ENCODE results near the gene SLC66A1. TPM values are rescaled to one million over a fixed set of nuclear protein-coding genes. Genes with fewer than 3 reads are reported as not detected.

Gene SLC66A1
- total and polyA plus RNA-seq, 9 of the 15 experiments (the other 6 are each of a cell fraction or from before 2014, with no cell fraction given) = 1.2 to 40.8 (median 18.6) TPM

- no peak for TF ChIP-seq DMBX1 (CRISPR knock-in tag; IDR thresholded peaks at IDR 0.05; ENCODE audit: borderline replicate concordance)
- TF ChIP-seq RAD21 (CRISPR knock-in tag; conservative IDR thresholded peaks at IDR 0.05 in 1 of 2, IDR thresholded peaks at IDR 0.05 in 1 of 2) = peak; percentile 65 to 88
Measured at GRCh38 chr1:19344372-19344810, 32.3 kb downstream of the SLC66A1 start (continued).

DNA sequence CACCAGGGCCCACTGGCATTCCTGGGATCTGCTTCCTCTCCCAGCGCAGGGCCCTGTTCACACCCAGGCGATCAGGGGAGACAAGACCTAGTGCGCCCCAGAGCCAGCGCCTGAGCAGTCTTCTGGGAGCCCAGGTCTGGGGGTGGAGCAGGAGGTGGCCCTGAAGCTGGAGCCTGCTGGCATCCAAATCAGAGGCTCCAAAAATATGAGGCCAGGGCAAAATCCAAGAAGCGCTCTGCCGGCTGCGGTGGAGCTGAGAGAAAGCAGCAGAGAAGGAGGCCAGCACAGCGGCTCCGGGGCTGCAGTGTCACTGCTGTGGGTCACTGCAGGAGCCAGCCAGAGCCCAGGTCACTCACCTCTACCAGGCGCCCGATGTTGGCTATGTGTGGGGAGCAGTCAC, 32.7 kb downstream of the SLC66A1 start:
- ATAC-seq (no peak), DNase-seq (ENCODE audit: extremely low read depth in 1 of 4, low spot score in 3 of 4) (no peak), FAIRE-seq (no peak)
- Histone ChIP-seq H3K79me2 (ENCODE audit: control insufficient read depth, insufficient read depth, low read length) (no peaks in the 10 kb centered on the region), H3K4me1 (replicated peaks in 1 of 2; ENCODE audit: control insufficient read depth in 2 of 2, insufficient read depth in 2 of 2, low read length in 2 of 2) (peaks cover 4 to 42% of the 10 kb centered on the region in 2 experiments; a peak in 4 of 5 replicates), H3K4me3 (no peak overlapping the region), H2AFZ (ENCODE audit: low read depth, low read length) (no peak overlapping the region), H4K20me1 (replicated peaks; ENCODE audit: control insufficient read depth, insufficient read depth, low read length) (peaks cover 14% of the 10 kb centered on the region), H3K9me3 (replicated peaks; ENCODE audit: control insufficient read depth, insufficient read depth, low read depth, low read length) (no peaks in the 10 kb centered on the region), H3K27ac (ENCODE audit: extremely low read depth, low read depth, low read length) (no peak overlapping the region), H3K9me1 (ENCODE audit: control insufficient read depth, insufficient read depth, low read length) (peaks cover 8% of the 10 kb centered on the region), H3K9ac (ENCODE audit: insufficient read depth in 1 of 2, low read depth in 2 of 2, low read length in 2 of 2) (peak overlapping the region in 1 of 2 experiments; percentile 63; a peak in 1 of 4 replicates), H3K4me2 (ENCODE audit: insufficient read depth, low read length) (no peak overlapping the region), H3K27me3 (ENCODE audit: control insufficient read depth in 2 of 2, insufficient read depth in 2 of 2, low read length in 2 of 2) (no peaks in the 10 kb centered on the region), H3K36me3 (ENCODE audit: control insufficient read depth, insufficient read depth, low read length) (peaks cover 45% of the 10 kb centered on the region; the same call in 2 of the 3 replicates)
- WGBS (ENCODE audit: insufficient coverage, low coverage, missing lambda C conversion rate) = 98% methylated on average over 11 of the region's 11 CpGs
- BruUV-seq (replicated peaks) = no TSS peak
- POLR2A ChIA-PET = no interaction called here
- intact Hi-C loops (cut with micrococcal nuclease) = loop anchor here (1.0 to 5.0 kb wide), 2 partner anchors 237 to 308 kb away; no protein-coding TSS in a partner anchor
- in situ Hi-C loops (cut with MboI) = loop anchor here (5.0 kb wide), 1 partner anchor 307 kb away; no protein-coding TSS in a partner anchor
- CTCF ChIA-PET (ENCODE audit: low intra/inter-chr PET ratio) = interaction anchor here (0.9 to 2.7 kb wide), 3 partner anchors 237 to 309 kb away, joined by 3 to 29 read pairs (median 3); no protein-coding TSS in a partner anchor
- no peak for TF ChIP-seq ZNF175 (CRISPR knock-in tag; IDR thresholded peaks at IDR 0.05; ENCODE audit: low read depth)
- TF ChIP-seq HMGN3 (IDR thresholded peaks at IDR 0.05; ENCODE audit: borderline replicate concordance, extremely low read depth, insufficient read length, low read depth, low read length) = peak; percentile 35
- 0 out of 2 replicates have a peak, but pooled peaks have one; percentile 16 for TF ChIP-seq POLR2G (IDR thresholded peaks at IDR 0.05; ENCODE audit: low read depth, low read length)
- TF ChIP-seq DPF2 (IDR thresholded peaks at IDR 0.05) = no peak
- TF ChIP-seq, protein P1, sequence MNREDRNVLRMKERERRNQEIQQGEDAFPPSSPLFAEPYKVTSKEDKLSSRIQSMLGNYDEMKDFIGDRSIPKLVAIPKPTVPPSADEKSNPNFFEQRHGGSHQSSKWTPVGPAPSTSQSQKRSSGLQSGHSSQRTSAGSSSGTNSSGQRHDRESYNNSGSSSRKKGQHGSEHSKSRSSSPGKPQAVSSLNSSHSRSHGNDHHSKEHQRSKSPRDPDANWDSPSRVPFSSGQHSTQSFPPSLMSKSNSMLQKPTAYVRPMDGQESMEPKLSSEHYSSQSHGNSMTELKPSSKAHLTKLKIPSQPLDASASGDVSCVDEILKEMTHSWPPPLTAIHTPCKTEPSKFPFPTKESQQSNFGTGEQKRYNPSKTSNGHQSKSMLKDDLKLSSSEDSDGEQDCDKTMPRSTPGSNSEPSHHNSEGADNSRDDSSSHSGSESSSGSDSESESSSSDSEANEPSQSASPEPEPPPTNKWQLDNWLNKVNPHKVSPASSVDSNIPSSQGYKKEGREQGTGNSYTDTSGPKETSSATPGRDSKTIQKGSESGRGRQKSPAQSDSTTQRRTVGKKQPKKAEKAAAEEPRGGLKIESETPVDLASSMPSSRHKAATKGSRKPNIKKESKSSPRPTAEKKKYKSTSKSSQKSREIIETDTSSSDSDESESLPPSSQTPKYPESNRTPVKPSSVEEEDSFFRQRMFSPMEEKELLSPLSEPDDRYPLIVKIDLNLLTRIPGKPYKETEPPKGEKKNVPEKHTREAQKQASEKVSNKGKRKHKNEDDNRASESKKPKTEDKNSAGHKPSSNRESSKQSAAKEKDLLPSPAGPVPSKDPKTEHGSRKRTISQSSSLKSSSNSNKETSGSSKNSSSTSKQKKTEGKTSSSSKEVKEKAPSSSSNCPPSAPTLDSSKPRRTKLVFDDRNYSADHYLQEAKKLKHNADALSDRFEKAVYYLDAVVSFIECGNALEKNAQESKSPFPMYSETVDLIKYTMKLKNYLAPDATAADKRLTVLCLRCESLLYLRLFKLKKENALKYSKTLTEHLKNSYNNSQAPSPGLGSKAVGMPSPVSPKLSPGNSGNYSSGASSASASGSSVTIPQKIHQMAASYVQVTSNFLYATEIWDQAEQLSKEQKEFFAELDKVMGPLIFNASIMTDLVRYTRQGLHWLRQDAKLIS (CRISPR knock-in tag; IDR thresholded peaks at IDR 0.05) = no peak
- TF ChIP-seq TFAP4 (CRISPR knock-in tag; IDR thresholded peaks at IDR 0.05; ENCODE audit: borderline replicate concordance) = 0 out of 2 replicates have a peak, but pooled peaks have one; percentile 5
- no peak for TF ChIP-seq RCOR1 (IDR thresholded peaks at IDR 0.05; ENCODE audit: borderline replicate concordance in 1 of 2, low read depth in 2 of 2, low read length in 2 of 2)

All from K562 (cell line).